ENCODE data around the gene C16orf90.
A peak's percentile ranks its signal among the peaks of the same experiment; 100 is the strongest.
"Not testable (repeated sequence)": the region's sequence is repeated elsewhere in the genome, so short reads cannot be mapped to it uniquely, and the experiment has no call there.

Gene C16orf90

GRCh38 chr16:3520413-3520812 lies 25.1 kb upstream of the C16orf90 start:
- H3K4me1 Mint-ChIP-seq (ENCODE audit: low read depth) = peaks cover 5% of the 10 kb centered on the region
- no peak overlapping the region for H3K27ac Mint-ChIP-seq
- H3K36me3 Mint-ChIP-seq = peaks cover 15% of the 10 kb centered on the region
- no peaks in the 10 kb centered on the region for H3K9me3 Mint-ChIP-seq (ENCODE audit: low read depth)
- H3K27me3 Mint-ChIP-seq = no peaks in the 10 kb centered on the region
- H3K4me3 Mint-ChIP-seq = no peak overlapping the region

DNA sequence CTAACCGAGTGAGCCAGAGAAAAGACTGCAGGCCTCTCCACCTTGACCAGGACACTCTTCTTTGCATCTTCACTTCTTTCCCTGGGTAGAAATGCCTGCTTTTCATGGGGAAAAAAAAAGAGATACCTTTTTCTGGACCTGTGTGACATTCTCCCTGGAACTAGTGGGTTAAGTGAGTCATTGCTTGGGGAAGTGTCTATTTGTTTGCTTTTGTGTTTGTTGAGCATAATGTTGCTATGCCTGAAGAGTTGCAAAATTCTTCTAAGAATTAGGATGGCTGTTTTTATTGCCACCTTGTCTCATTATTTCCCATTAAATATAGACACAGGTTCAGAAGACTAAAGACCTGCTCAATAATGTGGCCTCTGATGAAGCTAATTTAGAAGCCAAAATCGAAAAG lies 24.3 kb upstream of the C16orf90 start:
- peaks cover 5% of the 10 kb centered on the region for H3K4me1 Mint-ChIP-seq (ENCODE audit: low read depth)
- H3K36me3 Mint-ChIP-seq = peaks cover 15% of the 10 kb centered on the region
- H3K4me3 Mint-ChIP-seq = no peak overlapping the region
- no peaks in the 10 kb centered on the region for H3K9me3 Mint-ChIP-seq (ENCODE audit: low read depth)
- no peak overlapping the region for H3K27ac Mint-ChIP-seq
- no peaks in the 10 kb centered on the region for H3K27me3 Mint-ChIP-seq

DNA sequence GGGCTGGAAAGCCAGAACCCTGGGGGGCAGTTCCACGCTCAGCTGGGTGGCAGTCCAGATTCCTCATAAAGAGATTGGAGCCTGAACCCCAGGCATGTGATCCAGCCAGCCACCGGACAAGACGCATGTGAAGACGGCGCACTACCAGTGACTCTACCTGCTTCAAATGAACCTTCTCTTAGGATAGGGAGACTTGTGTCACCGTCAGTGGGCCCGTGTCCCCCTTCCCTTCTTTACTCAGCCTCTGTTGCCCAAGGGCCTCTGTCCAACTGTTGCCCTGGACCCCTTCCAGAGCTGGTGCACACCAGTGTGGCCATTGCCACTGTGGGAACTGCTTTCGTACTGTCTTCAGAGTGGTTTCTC lies 23.7 kb upstream of the C16orf90 start:
- peaks cover 15% of the 10 kb centered on the region for H3K36me3 Mint-ChIP-seq

DNA sequence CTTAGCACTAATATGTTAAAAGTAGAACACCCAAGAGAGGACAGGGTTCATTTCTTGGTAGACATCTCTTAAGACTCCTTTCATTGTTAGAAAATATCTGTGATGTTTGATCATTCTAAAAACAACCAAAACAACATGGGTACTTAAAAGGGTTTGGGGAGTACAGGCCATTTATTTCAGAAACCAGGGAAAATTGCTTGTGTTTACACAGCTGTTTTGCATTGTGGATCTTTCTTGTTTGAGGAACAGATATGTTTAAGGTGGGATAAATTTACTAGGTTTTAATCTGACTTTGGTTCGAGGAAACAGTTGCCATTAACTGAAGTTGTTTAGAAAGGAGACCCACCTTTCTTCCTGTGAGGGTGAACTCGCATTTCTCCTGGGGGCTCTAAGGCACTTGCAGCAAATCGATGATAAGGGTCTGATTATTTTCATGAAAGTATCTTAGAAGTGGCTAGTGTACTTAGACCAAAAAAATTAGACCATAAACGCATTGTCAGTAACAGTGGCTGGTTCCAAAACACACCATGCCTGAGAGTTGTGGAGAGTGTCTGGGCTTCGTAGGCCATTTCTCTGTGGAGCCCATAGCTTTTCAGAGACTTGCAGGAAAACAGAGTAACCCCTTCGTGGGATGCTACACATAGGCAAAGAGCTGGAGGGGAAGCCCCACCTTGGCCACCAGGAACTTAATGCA lies 23.1 kb upstream of the C16orf90 start:
- H3K4me3 Mint-ChIP-seq = no peak overlapping the region
- no peaks in the 10 kb centered on the region for H3K27me3 Mint-ChIP-seq
- H3K27ac Mint-ChIP-seq = no peak overlapping the region
- peaks cover 15% of the 10 kb centered on the region for H3K36me3 Mint-ChIP-seq
- peaks cover 8% of the 10 kb centered on the region for H3K4me1 Mint-ChIP-seq (ENCODE audit: low read depth)
- no peaks in the 10 kb centered on the region for H3K9me3 Mint-ChIP-seq (ENCODE audit: low read depth)

More for the DNA sequence above, 23.7 kb upstream of the C16orf90 start:
- no peaks in the 10 kb centered on the region for H3K27me3 Mint-ChIP-seq
- peaks cover 5% of the 10 kb centered on the region for H3K4me1 Mint-ChIP-seq (ENCODE audit: low read depth)
- H3K27ac Mint-ChIP-seq = no peak overlapping the region
- no peak overlapping the region for H3K4me3 Mint-ChIP-seq
- no peaks in the 10 kb centered on the region for H3K9me3 Mint-ChIP-seq (ENCODE audit: low read depth)

DNA sequence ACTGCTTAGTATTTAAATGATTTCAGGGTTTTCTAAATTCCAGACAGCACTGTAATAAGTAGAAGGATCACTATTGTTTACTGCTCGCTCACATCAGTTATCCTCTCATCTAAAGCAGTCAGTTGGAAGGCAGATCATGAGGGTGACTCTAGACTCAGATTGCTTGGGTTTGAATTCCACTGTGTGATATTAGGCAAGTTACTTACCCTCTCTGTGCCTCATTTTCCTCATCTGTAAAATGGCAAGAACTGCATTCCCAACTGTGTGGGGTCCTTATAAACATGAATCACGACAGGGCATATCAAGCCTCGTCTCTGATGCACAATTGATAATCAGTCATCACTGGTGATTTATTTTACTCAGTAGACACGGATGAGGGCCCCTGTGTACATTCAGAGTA lies 20.6 kb upstream of the C16orf90 start:
- no peak overlapping the region for H3K4me3 Mint-ChIP-seq
- H3K27me3 Mint-ChIP-seq = no peaks in the 10 kb centered on the region
- no peak overlapping the region for H3K27ac Mint-ChIP-seq
- no peaks in the 10 kb centered on the region for H3K9me3 Mint-ChIP-seq (ENCODE audit: low read depth)
- H3K36me3 Mint-ChIP-seq = peaks cover 12% of the 10 kb centered on the region
- peaks cover 16% of the 10 kb centered on the region for H3K4me1 Mint-ChIP-seq (ENCODE audit: low read depth)

DNA sequence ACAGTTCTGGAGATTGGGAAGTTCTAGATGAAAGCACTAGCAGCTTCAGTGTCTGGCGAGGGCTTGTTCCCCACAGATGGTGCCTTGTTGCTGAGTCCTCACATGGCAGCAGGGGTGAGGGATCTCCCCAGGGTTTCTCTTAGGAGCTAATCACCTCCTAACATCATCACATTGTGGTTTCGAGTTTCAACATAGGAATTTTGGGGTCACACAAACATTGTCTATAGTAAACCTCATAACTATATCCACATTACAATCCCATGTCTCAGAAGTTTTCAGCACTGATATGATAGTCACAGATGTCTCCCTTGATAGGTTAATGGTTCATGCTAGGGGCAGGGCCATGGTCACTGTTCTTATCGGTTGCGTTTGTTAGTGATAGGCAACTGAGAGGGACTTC lies 19.3 kb upstream of the C16orf90 start:
- Mint-ChIP-seq H3K27me3 (no peaks in the 10 kb centered on the region), H3K36me3 (peaks cover 10% of the 10 kb centered on the region), H3K27ac (no peak overlapping the region), H3K9me3 (ENCODE audit: low read depth) (no peaks in the 10 kb centered on the region), H3K4me3 (no peak overlapping the region), H3K4me1 (ENCODE audit: low read depth) (peaks cover 25% of the 10 kb centered on the region)

DNA sequence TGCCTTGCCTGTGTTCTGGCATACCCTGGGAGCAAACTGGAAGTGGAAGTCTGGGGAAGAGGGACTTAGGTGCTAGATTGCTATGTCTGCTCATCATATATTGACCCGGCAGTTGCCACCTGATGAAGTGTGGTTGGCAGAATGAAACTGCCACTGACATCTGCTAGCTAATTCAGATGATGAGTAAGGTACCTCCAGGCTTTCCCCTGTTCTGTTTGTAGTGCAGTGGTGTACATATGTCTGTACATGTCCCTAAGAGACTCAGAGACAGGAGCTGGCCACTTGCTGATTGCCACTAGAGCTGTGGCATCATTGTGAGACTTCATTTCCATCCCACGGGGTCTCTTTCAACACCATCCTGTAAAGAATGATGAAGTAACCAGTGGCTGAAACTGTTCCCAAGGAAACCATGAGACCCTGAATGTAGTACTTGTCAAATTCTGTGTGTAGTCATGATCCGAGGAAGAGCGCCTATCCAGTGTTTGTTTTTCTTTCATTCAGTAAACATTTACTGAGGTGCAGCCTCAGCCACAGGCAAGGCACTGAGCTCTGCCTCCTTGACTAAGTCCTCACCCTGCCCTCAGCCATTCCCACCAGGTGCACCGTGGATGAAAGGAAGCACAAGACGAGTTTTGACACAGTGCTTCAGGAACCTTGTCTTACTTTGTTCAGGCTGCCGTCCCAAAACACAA lies 18.7 kb upstream of the C16orf90 start:
- Mint-ChIP-seq H3K4me1 (ENCODE audit: low read depth) (peaks cover 31% of the 10 kb centered on the region), H3K27me3 (no peaks in the 10 kb centered on the region), H3K27ac (peak overlapping the region; percentile 29), H3K36me3 (peaks cover 9% of the 10 kb centered on the region), H3K9me3 (ENCODE audit: low read depth) (no peaks in the 10 kb centered on the region), H3K4me3 (no peak overlapping the region)

DNA sequence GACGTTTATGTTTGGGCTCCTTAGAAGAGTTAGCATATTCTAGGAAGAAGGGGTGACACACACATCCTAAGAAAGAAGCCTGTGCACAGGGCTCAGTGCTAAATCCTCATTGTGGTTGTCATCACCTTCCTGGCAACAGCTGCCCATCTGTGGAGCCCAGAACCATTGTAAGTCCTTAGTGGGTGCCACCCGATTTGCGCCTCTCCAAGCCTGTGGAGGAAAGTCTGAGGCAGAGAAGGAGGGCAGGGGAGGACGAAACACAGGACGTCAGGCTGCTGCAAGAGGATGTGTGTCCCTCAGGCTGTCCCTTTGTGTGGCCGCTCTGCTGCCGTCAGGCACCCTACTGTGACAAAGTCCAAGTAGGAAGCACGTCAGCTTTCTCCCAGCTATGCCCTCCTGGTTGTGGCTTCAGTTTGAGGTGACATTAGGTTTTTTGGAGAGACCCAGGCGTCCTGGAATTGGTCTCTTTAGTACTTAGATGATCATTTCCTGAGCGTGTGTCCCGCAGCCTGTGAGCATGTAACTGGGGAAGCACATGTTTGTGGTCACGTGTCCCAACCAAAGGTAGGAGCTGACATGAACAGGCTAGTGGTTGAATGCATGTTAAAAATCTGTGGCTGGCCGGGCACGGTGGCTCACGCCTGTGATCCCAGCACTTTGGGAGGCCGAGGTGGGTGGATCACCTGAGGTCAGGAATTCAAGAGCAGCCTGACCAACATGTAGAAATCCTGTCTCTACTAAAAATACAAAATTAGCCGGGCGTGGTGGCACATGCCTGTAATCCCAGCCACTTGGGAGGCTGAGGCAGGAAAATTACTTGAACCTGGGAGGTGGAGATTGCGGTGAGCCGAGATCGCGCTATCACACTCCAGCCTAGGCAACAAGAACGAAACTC lies 16.2 kb upstream of the C16orf90 start:
- Mint-ChIP-seq H3K4me1 (ENCODE audit: low read depth) (peaks cover 40% of the 10 kb centered on the region), H3K27me3 (no peaks in the 10 kb centered on the region), H3K36me3 (peaks cover 7% of the 10 kb centered on the region), H3K27ac (peak overlapping the region; percentile 55), H3K9me3 (ENCODE audit: low read depth) (no peaks in the 10 kb centered on the region), H3K4me3 (peak overlapping the region; percentile 11)

DNA sequence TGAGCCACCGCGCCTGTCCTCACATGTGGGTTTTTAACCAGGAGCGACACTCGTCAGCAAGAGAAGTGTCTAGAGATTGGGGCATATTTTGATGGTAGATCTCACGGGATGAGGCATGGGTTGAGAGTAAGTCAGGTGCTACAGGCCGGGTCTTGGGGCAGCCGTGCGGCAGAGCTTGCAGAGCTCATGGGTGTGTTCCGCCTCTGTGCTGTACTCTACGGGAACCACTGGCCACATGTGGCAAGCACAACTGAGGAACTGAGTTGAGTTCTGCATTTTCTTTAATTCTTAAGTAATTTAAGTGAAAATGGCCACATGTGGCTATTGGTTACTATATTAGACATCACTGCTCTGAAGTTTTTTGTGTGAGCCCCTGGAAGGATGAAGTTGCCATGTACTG lies 15.1 kb upstream of the C16orf90 start:
- H3K27ac Mint-ChIP-seq = peak overlapping the region; percentile 55
- peaks cover 5% of the 10 kb centered on the region for H3K36me3 Mint-ChIP-seq
- no peaks in the 10 kb centered on the region for H3K9me3 Mint-ChIP-seq (ENCODE audit: low read depth)
- peak overlapping the region; percentile 38 for H3K4me3 Mint-ChIP-seq
- H3K4me1 Mint-ChIP-seq (ENCODE audit: low read depth) = peaks cover 48% of the 10 kb centered on the region
- no peaks in the 10 kb centered on the region for H3K27me3 Mint-ChIP-seq

- Mint-ChIP-seq H3K27me3 (no peaks in the 10 kb centered on the region), H3K4me1 (ENCODE audit: low read depth) (peaks cover 54% of the 10 kb centered on the region), H3K4me3 (peak overlapping the region; percentile 40), H3K9me3 (ENCODE audit: low read depth) (no peaks in the 10 kb centered on the region), H3K36me3 (peaks cover 5% of the 10 kb centered on the region), H3K27ac (peak overlapping the region; percentile 91)
Measured at GRCh38 chr16:3509470-3509928, 14.2 kb upstream of the C16orf90 start.

DNA sequence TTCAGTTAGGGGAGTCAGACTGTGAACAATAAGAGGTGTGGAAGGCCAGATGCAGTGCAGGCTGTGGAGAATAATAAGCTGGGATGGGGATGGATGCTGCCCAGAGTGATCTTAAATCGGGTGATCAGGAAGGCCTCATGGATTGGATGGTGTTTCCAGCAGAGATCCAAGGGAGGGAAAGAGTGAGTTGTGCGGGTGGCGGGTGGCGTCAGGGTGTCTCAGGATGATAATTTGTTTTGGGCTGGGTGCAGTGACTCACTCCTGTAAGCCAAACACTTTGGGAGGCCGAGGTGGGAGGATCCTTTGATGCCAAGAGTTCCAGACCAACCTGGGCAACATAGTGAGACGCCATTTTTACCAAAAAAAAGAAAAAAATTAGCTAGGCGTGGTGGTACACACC lies 13.4 kb upstream of the C16orf90 start:
- Mint-ChIP-seq H3K4me1 (ENCODE audit: low read depth) (peaks cover 61% of the 10 kb centered on the region), H3K36me3 (peaks cover 5% of the 10 kb centered on the region), H3K27me3 (no peaks in the 10 kb centered on the region), H3K27ac (peak overlapping the region; percentile 91), H3K4me3 (peak overlapping the region; percentile 75), H3K9me3 (ENCODE audit: low read depth) (no peaks in the 10 kb centered on the region)

DNA sequence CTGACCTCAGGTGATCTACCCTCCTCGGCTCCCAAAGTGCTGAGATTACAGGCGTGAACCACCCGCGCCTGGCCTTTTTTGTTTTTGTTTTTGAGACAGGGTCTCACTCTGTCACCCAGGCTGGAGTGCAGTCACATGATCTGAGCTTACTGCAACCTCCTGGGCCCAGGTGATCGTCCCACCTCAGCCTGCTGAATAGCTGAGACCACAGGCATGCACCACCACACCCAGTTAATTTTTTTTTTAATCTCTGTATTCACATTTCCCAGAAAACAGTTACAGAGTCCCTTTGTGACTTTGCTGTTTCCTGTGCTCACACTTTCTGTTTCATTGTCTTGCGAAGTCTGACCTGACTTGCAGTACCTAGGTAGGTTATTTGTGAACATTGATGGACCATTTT lies 8.2 kb upstream of the C16orf90 start:
- H3K27me3 Mint-ChIP-seq = no peaks in the 10 kb centered on the region
- peaks cover 64% of the 10 kb centered on the region for H3K4me1 Mint-ChIP-seq (ENCODE audit: low read depth)
- no peaks in the 10 kb centered on the region for H3K9me3 Mint-ChIP-seq (ENCODE audit: low read depth)
- H3K36me3 Mint-ChIP-seq = peaks cover 4% of the 10 kb centered on the region
- H3K27ac Mint-ChIP-seq = peak overlapping the region; percentile 93
- H3K4me3 Mint-ChIP-seq = peak overlapping the region; percentile 78

GRCh38 chr16:3501783-3502400 lies 6.6 kb upstream of the C16orf90 start:
- Mint-ChIP-seq H3K4me3 (peak overlapping the region; percentile 95), H3K36me3 (peaks cover 2% of the 10 kb centered on the region), H3K4me1 (ENCODE audit: low read depth) (peaks cover 55% of the 10 kb centered on the region), H3K27ac (peak overlapping the region; percentile 94), H3K9me3 (ENCODE audit: low read depth) (no peaks in the 10 kb centered on the region), H3K27me3 (no peaks in the 10 kb centered on the region)

GRCh38 chr16:3501412-3501761 lies 6.1 kb upstream of the C16orf90 start:
- H3K4me1 Mint-ChIP-seq (ENCODE audit: low read depth) = peaks cover 55% of the 10 kb centered on the region

GRCh38 chr16:3498988-3499387 lies 3.7 kb upstream of the C16orf90 start:
- Mint-ChIP-seq H3K4me3 (no peak overlapping the region), H3K4me1 (ENCODE audit: low read depth) (peaks cover 35% of the 10 kb centered on the region), H3K9me3 (ENCODE audit: low read depth) (no peaks in the 10 kb centered on the region), H3K27me3 (no peaks in the 10 kb centered on the region), H3K27ac (no peak overlapping the region), H3K36me3 (peaks cover 2% of the 10 kb centered on the region)

More at GRCh38 chr16:3501412-3501761, 6.1 kb upstream of the C16orf90 start:
- H3K9me3 Mint-ChIP-seq (ENCODE audit: low read depth); H3K36me3 Mint-ChIP-seq; H3K27me3 Mint-ChIP-seq: not testable (repeated sequence)
- peak overlapping the region; percentile 94 for H3K27ac Mint-ChIP-seq
- H3K4me3 Mint-ChIP-seq = peak overlapping the region; percentile 95

All from activated naive CD8-positive, alpha-beta T cell (primary cell).